GM12878 (cell line): ENCODE data around the gene CFAP61. TPM values are rescaled to one million over a fixed set of nuclear protein-coding genes. Genes with fewer than 3 reads are reported as not detected.

ENCODE experiments used
- ATAC-seq: fragments of 200-7000 bp; cut with Tn5 transposase; 3 replicates; pipeline ENCODE4 v1.9.1; 2020; ENCODE audit warnings: mild to moderate bottlenecking, moderate library complexity
- BruUV-seq: library from RNA; stranded (reverse); fragments of 400-500 nt; replicated peaks from 2 replicates; lab custom pipeline; 2021; lab: Mats Ljungman, UMichigan
- CTCF ChIA-PET: fragments of 300-600 bp; sonication (Branson Sonifier 250); formaldehyde crosslinking; extraction: SDS; loops from one replicate; lab custom pipeline; 2021; ENCODE audit warnings: inconsistent platforms; lab: Yijun Ruan, JAX
- POLR2A ChIA-PET: fragments of 350-600 bp; formaldehyde crosslinking; extraction: SDS; loops from one replicate; lab custom pipeline; 2021; ENCODE audit warnings: inconsistent platforms; lab: Charles Lee
- RAD21 ChIA-PET: fragments of 300-600 bp; sonication (Branson Sonifier 250); formaldehyde crosslinking; loops from one replicate; lab custom pipeline; 2023; ENCODE audit warnings: antibody characterized with exemption; ENCODE audit not compliant: unreplicated experiment; lab: Charles Lee
- SMC1A ChIA-PET: fragments of 300-600 bp; sonication (Branson Sonifier 250); formaldehyde crosslinking; loops from one replicate; lab custom pipeline; 2023; ENCODE audit not compliant: unreplicated experiment, uncharacterized antibody; lab: Charles Lee
- DNase-seq: peaks from one replicate; pipeline ENCODE4 v3.0.0-alpha.2; 2011; ENCODE audit warnings: low read depth, low spot score
- FAIRE-seq: peaks from 3 replicates; lab custom pipeline; 2011; peaks lifted over from hg19 to GRCh38; lab: Jason Lieb, UNC
- H2AFZ ChIP-seq: 2 replicates; pipeline ENCODE4 v1.6.0; 2011; ENCODE audit warnings: low read depth, low read length, control low read depth; ENCODE audit not compliant: control insufficient read depth
- H3K27ac ChIP-seq: 2 replicates; pipeline ENCODE4 v1.5.1; 2011; ENCODE audit warnings: control low read depth; ENCODE audit not compliant: control insufficient read depth, insufficient read depth
- H3K27me3 ChIP-seq, 2 experiments: replicated peaks in 1 of 2; 2 replicates each; pipeline versions ENCODE4 v1.6.0 to v1.6.1; 2011; ENCODE audit warnings: low read length in 1 of 2; ENCODE audit not compliant: control insufficient read depth in 2 of 2, insufficient read depth in 2 of 2
- H3K36me3 ChIP-seq, 2 experiments: 2 replicates each; pipeline ENCODE4 v1.5.1; 2011; ENCODE audit warnings: low read length in 1 of 2; ENCODE audit not compliant: control insufficient read depth in 2 of 2, insufficient read depth in 2 of 2
- H3K4me1 ChIP-seq: 2 replicates; pipeline ENCODE4 v1.6.1; 2011; ENCODE audit warnings: mild to moderate bottlenecking, low read length, moderate library complexity, mixed read lengths; ENCODE audit not compliant: control insufficient read depth, insufficient read depth
- H3K4me2 ChIP-seq: 2 replicates; pipeline ENCODE4 v1.6.0; 2011; ENCODE audit warnings: control low read depth; ENCODE audit not compliant: control insufficient read depth, insufficient read depth
- H3K4me3 ChIP-seq: fragments of 200-600 bp; sonication (generic); 2 replicates; pipeline ENCODE4 v1.5.1; 2016
- H3K79me2 ChIP-seq: 2 replicates; pipeline ENCODE4 v1.6.0; 2011; ENCODE audit warnings: low read length; ENCODE audit not compliant: control insufficient read depth, insufficient read depth
- H3K9ac ChIP-seq: 2 replicates; pipeline ENCODE4 v1.8.0; 2011; ENCODE audit warnings: low read length, control low read depth, mixed read lengths; ENCODE audit not compliant: control insufficient read depth, insufficient read depth
- H3K9me3 ChIP-seq: replicated peaks from 3 replicates; pipeline ENCODE4 v1.5.1; 2011; ENCODE audit warnings: mild to moderate bottlenecking, low read length; ENCODE audit not compliant: control insufficient read depth, insufficient read depth
- H4K20me1 ChIP-seq: 2 replicates; pipeline ENCODE4 v1.6.0; 2011; ENCODE audit not compliant: control insufficient read depth, insufficient read depth
- BRCA1 ChIP-seq: IDR thresholded peaks from 2 replicates; pipeline ENCODE4 v1.6.1; 2011; ENCODE audit warnings: low read depth, low read length, improper control_type of control experiment
- DPF2 ChIP-seq: fragments of 450-650 bp; IDR thresholded peaks from 2 replicates; pipeline ENCODE4 v1.6.1; 2017; ENCODE audit warnings: mild to moderate bottlenecking
- KAT2A ChIP-seq: conservative IDR thresholded peaks from 2 replicates; pipeline ENCODE4 v1.6.1; 2011; ENCODE audit warnings: low read depth, low read length; ENCODE audit not compliant: control insufficient read depth
- MYC ChIP-seq: IDR thresholded peaks from 2 replicates; pipeline ENCODE4 v1.6.1; 2011; ENCODE audit warnings: mild to moderate bottlenecking, low read length, moderate library complexity, inconsistent platforms; ENCODE audit not compliant: insufficient read depth, insufficient replicate concordance, insufficient read length, severe bottlenecking
- NFXL1 ChIP-seq: fragments of 450-650 bp; IDR thresholded peaks from 2 replicates; pipeline ENCODE4 v1.6.1; 2017; ENCODE audit warnings: antibody characterized with exemption, mild to moderate bottlenecking, borderline replicate concordance
- NFYA ChIP-seq: IDR thresholded peaks from 2 replicates; pipeline ENCODE4 v1.6.1; 2011; ENCODE audit warnings: low read depth, mild to moderate bottlenecking, low read length, improper control_type of control experiment, borderline replicate concordance
- NR2C1 ChIP-seq: fragments of 450-650 bp; IDR thresholded peaks from 2 replicates; pipeline ENCODE4 v1.6.1; 2017; ENCODE audit warnings: antibody characterized with exemption, mild to moderate bottlenecking, moderate library complexity
- POLR2AphosphoS5 ChIP-seq: IDR thresholded peaks from 2 replicates; pipeline ENCODE4 v1.6.1; 2011; ENCODE audit warnings: mild to moderate bottlenecking, low read length, inconsistent platforms
- POU2F2 ChIP-seq: IDR thresholded peaks from 3 replicates; pipeline ENCODE4 v1.6.1; 2011; ENCODE audit warnings: low read depth, mild to moderate bottlenecking, low read length, borderline replicate concordance
- RUNX3 ChIP-seq: IDR thresholded peaks from 2 replicates; pipeline ENCODE4 v1.6.1; 2012; ENCODE audit warnings: low read length, inconsistent platforms
- SRF ChIP-seq, 2 experiments: IDR thresholded peaks; 2 replicates each; pipeline ENCODE4 v1.6.1; 2011; ENCODE audit warnings: low read depth in 2 of 2, low read length in 2 of 2, mild to moderate bottlenecking in 1 of 2, moderate library complexity in 1 of 2
- SUZ12 ChIP-seq: fragments of 200-600 bp; sonication (generic); IDR thresholded peaks from one replicate; pipeline ENCODE4 v1.6.1; 2018; ENCODE audit warnings: antibody characterized with exemption, mild to moderate bottlenecking; ENCODE audit not compliant: unreplicated experiment
- TAF1 ChIP-seq: IDR thresholded peaks from 2 replicates; pipeline ENCODE4 v1.6.1; 2011; ENCODE audit warnings: mild to moderate bottlenecking, low read depth, low read length, borderline replicate concordance
- TBL1XR1 ChIP-seq: IDR thresholded peaks from 2 replicates; pipeline ENCODE4 v1.6.1; 2012; ENCODE audit warnings: low read depth, low read length, improper control_type of control experiment
- ZNF622 ChIP-seq: fragments of 450-650 bp; IDR thresholded peaks from 2 replicates; pipeline ENCODE4 v1.6.1; 2017; ENCODE audit warnings: mild to moderate bottlenecking, inconsistent platforms
- ZSCAN29 ChIP-seq: fragments of 450-650 bp; IDR thresholded peaks from 2 replicates; pipeline ENCODE4 v1.6.1; 2017; ENCODE audit warnings: mild to moderate bottlenecking, moderate library complexity
- WGBS: methylation state at CpG from one replicate; pipeline ENCODE4 v1.1.6; 2016; ENCODE audit warnings: low lambda C conversion rate; ENCODE audit not compliant: insufficient replicate concordance, insufficient coverage; ENCODE audit errors: missing lambda C conversion rate; 5-methylcytosine and 5-hydroxymethylcytosine counted together
- in situ Hi-C: fragments of 300-500 bp; cut with MboI; formaldehyde crosslinking; loops from 9 replicates; pipeline ENCODE4 v1.14.3; 2018; ENCODE audit warnings: mixed read lengths
- intact Hi-C: fragments of 100-400 bp; cut with micrococcal nuclease; formaldehyde crosslinking; loops from one replicate; pipeline ENCODE4 v1.14.2; 2022; ENCODE audit not compliant: unreplicated experiment
- polyA plus RNA-seq, 11 experiments: library from polyadenylated mRNA; depleted of rRNA in 4 of 11; unstranded in 6 of 11; stranded (reverse) in 5 of 11; fragments of >200 nt; fragmentation: Nextera tagmentation in 4 of 11; fragmentation: Illumina TruSeq in 1 of 11; extraction: Ambion mirVana in 4 of 11; extraction: Trizol in 1 of 11; gene quantifications; 1 replicate in 1 of 11; 2 replicates in 10 of 11; pipeline versions ENCODE4 v1.2.1 to v1.2.3, GENCODE V29; 2011 to 2016; ENCODE audit warnings: inconsistent platforms in 2 of 11, missing spikeins in 2 of 11, low read depth in 1 of 11
- total RNA-seq, 4 experiments: library from RNA; depleted of rRNA in 3 of 4; stranded (reverse); fragments of >200 nt in 3 of 4; fragmentation: Illumina TruSeq in 1 of 4; extraction: Trizol in 1 of 4; gene quantifications; 2 replicates each; pipeline versions ENCODE4 v1.2.1 to v1.2.3, GENCODE V29; 2013 to 2021
- TF ChIP-seq, protein P1 (sequence below): fragments of 450-650 bp; IDR thresholded peaks from 2 replicates; pipeline ENCODE4 v1.6.1; 2017; ENCODE audit warnings: low read depth, mild to moderate bottlenecking, moderate library complexity

The CFAP61 gene
- total and polyA plus RNA-seq, 10 of the 15 experiments (the other 5 are each of a cell fraction or from before 2014, with no cell fraction given), result 0.11 to 0.41 (median 0.24) TPM; not detected in 7

DNA sequence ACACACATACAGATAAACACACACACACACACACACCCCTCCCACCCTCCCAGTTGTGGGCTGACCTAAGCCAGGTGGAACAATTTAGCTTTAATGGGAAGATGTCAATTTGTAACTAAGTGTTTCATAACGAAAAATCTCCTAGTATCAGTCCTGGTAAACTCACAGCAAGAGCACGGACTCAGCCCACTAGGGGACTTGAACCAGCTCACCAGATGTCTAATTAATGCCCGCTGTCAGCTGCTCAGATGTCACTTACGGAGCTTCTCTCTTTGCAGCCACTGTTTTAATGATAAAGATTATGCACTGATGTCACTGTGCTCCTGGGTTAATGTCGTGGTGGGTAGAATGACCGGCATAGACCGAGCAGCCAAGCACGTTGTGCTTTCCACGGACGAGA is 199.0 kb downstream of the CFAP61 start:
- Histone ChIP-seq H2AFZ (no peak overlapping the region), H3K36me3 (no peaks in the 10 kb centered on the region), H3K27me3 (no peaks in the 10 kb centered on the region), H4K20me1 (no peaks in the 10 kb centered on the region), H3K4me3 (no peak overlapping the region), H3K9ac (no peak overlapping the region), H3K4me2 (no peak overlapping the region), H3K79me2 (no peaks in the 10 kb centered on the region), H3K27ac (no peak overlapping the region), H3K9me3 (no peaks in the 10 kb centered on the region), H3K4me1 (no peaks in the 10 kb centered on the region)
- SMC1A ChIA-PET, result interaction anchor here (1.1 to 4.1 kb wide), 4 partner anchors 9 to 316 kb away, joined by 4 to 15 read pairs (median 6); no protein-coding TSS in a partner anchor
- DNase-seq, result no peak
- in situ Hi-C loops (no loop called here), intact Hi-C loops (no loop called here)
- TF ChIP-seq, protein P1, sequence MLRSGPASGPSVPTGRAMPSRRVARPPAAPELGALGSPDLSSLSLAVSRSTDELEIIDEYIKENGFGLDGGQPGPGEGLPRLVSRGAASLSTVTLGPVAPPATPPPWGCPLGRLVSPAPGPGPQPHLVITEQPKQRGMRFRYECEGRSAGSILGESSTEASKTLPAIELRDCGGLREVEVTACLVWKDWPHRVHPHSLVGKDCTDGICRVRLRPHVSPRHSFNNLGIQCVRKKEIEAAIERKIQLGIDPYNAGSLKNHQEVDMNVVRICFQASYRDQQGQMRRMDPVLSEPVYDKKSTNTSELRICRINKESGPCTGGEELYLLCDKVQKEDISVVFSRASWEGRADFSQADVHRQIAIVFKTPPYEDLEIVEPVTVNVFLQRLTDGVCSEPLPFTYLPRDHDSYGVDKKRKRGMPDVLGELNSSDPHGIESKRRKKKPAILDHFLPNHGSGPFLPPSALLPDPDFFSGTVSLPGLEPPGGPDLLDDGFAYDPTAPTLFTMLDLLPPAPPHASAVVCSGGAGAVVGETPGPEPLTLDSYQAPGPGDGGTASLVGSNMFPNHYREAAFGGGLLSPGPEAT, result no peak
- no peak for TF ChIP-seq ZSCAN29
- BruUV-seq, result no TSS peak
- RAD21 ChIA-PET, result interaction anchor here (1.0 kb wide), 1 partner anchor 13 kb away, joined by 4 read pairs; no protein-coding TSS in a partner anchor
- POLR2A ChIA-PET, result no interaction called here
- no peak for FAIRE-seq
- CTCF ChIA-PET, result interaction anchor here (0.7 to 5.1 kb wide), 2 partner anchors 13 to 167 kb away, joined by 3 to 36 read pairs; no protein-coding TSS in a partner anchor
- WGBS, result 51% methylated on average over 10 of the region's 10 CpGs
- ATAC-seq, result peak; percentile 58

DNA sequence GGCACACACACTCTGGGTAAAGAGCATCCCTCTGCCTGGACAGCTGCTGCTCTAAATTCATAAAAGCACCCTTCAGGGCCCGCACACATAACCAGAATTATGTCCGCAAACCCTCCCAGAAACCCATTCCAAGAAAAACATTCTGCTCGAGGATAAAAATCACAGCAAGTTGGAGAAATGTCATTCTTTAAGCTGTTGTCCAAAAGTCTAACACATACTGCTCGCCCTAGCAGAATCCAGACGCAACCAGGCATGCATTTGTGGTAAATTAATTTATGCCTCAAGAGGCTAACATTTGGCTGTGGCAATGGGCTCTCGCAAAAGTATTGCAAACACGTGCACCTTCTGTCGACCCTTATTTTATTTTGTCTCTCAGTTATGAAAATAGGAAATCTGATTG is 199.5 kb downstream of the CFAP61 start:
- Histone ChIP-seq H3K27ac (no peak overlapping the region), H3K27me3 (no peaks in the 10 kb centered on the region), H3K36me3 (no peaks in the 10 kb centered on the region), H3K9me3 (no peaks in the 10 kb centered on the region), H3K9ac (no peak overlapping the region), H3K79me2 (no peaks in the 10 kb centered on the region), H3K4me2 (no peak overlapping the region), H2AFZ (no peak overlapping the region), H3K4me1 (no peaks in the 10 kb centered on the region), H4K20me1 (no peaks in the 10 kb centered on the region), H3K4me3 (no peak overlapping the region)
- DNase-seq (no peak), ATAC-seq (no peak), FAIRE-seq (no peak)
- ChIA-PET POLR2A (no interaction called here), SMC1A (interaction anchor here (1.1 to 4.1 kb wide), 4 partner anchors 10 to 315 kb away, joined by 4 to 15 read pairs (median 6); no protein-coding TSS in a partner anchor), RAD21 (interaction anchor here (1.0 kb wide), 1 partner anchor 14 kb away, joined by 4 read pairs; no protein-coding TSS in a partner anchor), CTCF (interaction anchor here (5.1 kb wide), 1 partner anchor 14 kb away, joined by 36 read pairs; no protein-coding TSS in a partner anchor)
- BruUV-seq, result no TSS peak
- no peak for TF ChIP-seq NFXL1
- no peak for TF ChIP-seq DPF2
- no peak for TF ChIP-seq SUZ12
- no peak for TF ChIP-seq MYC
- no peak for TF ChIP-seq RUNX3
- TF ChIP-seq POU2F2, result no peak
- no peak for TF ChIP-seq ZSCAN29
- no peak for TF ChIP-seq POLR2AphosphoS5
- TF ChIP-seq ZNF622, result no peak
- TF ChIP-seq BRCA1, result no peak
- no peak for TF ChIP-seq NR2C1
- TF ChIP-seq TAF1, result no peak
- no peak for TF ChIP-seq SRF (IDR thresholded peaks at IDR 0.05; ENCODE audit: low read depth in 2 of 2, low read length in 2 of 2)
- no peak for TF ChIP-seq TBL1XR1
- no peak for TF ChIP-seq NFYA
- no peak for TF ChIP-seq KAT2A
- intact Hi-C loops (no loop called here), in situ Hi-C loops (no loop called here)
- 39% methylated on average over 8 of the region's 8 CpGs for WGBS
